AG09319 (cell line): ENCODE data around the gene FRMD4B.

ENCODE experiments used
- DNase-seq: peaks from one replicate; pipeline ENCODE4 v3.0.0-alpha.2; 2010; ENCODE audit warnings: low read depth; ENCODE audit errors: extremely low read depth
- TF ChIP-seq, protein P1 (sequence below): IDR thresholded peaks from 2 replicates; pipeline ENCODE4 v1.5.1; 2011; ENCODE audit warnings: low read depth, mild to moderate bottlenecking, inconsistent platforms, low read length, moderate library complexity

Gene FRMD4B

DNA sequence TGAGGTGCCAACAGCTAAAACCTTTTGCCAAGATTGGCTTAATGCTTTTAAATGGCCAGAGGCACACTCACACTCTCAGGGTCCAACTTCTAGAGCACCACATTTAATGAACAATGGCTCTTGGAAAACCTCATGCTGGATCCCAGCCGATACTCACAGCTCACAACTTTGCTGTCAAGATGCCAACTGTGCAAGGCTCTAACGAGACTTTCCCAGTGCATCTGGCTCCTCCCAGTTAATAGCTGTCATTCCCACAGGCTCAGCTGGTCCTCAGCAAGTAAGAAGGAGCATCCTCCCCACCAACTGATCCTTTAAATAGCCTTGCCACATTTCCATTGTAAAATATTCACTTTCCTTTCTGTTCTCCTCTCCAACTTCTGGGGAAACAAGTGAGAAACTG is 20.3 kb upstream of the FRMD4B start:
- no peak for DNase-seq
- TF ChIP-seq, protein P1, sequence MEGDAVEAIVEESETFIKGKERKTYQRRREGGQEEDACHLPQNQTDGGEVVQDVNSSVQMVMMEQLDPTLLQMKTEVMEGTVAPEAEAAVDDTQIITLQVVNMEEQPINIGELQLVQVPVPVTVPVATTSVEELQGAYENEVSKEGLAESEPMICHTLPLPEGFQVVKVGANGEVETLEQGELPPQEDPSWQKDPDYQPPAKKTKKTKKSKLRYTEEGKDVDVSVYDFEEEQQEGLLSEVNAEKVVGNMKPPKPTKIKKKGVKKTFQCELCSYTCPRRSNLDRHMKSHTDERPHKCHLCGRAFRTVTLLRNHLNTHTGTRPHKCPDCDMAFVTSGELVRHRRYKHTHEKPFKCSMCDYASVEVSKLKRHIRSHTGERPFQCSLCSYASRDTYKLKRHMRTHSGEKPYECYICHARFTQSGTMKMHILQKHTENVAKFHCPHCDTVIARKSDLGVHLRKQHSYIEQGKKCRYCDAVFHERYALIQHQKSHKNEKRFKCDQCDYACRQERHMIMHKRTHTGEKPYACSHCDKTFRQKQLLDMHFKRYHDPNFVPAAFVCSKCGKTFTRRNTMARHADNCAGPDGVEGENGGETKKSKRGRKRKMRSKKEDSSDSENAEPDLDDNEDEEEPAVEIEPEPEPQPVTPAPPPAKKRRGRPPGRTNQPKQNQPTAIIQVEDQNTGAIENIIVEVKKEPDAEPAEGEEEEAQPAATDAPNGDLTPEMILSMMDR = no peak

DNA sequence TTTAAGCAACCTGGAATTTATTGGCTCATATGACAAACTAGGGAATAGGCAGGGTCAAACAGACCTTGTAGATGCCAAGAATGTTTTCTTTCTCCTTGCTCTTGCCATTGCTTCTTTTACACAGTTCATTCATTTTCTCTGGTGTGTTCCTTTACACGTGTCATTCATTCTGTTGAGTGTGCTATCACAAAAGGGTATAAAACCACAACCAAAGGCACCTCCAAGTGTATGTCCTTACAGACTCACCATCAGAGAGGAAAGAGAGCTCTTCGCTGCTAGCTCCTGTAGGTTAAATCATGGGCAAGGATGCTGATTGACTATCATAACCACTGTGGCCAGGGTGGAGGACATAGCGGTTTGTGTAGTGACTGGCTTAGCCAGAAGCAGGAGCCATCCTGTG is 19.2 kb upstream of the FRMD4B start:
- TF ChIP-seq, protein P1 = no peak

DNA sequence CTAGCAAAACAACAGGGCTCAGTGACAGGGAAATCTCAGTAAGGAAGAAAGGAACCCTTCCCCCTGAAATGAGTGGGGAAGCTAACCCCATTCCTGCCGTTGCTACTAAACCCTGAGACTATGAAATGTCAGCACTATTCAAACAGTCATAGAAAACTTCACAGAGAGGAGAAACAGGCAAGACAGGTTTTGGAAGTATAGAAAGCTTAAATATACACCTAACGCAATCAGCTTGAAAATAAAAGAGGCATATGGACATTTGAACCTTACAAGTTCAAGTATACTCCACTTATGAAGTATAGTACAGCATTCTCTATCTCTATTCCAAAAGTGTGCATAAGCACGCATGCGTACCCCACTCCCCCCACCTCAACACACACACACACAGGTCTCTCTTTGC is 17.6 kb upstream of the FRMD4B start:
- DNase-seq = no peak
- TF ChIP-seq, protein P1 = no peak

More for the DNA sequence above, 19.2 kb upstream of the FRMD4B start:
- no peak for DNase-seq

DNA sequence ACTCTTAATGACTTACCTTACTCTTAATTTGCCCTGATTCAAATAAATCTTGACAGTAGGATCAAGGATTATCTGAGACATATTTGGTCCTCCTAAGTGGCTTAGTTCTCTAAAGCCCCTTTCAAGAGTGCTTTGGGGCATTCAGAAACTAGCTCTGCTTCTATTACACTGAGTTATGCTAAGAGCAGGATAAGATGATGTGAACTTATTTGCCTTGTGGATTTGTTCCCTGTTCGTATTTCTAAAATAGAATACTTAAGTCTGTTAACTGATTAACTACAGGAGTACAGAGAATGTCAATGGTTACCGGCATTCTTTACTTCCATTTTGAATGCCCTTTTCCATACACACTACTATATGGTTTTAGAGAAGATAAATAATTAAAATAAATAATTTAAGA is 14.8 kb upstream of the FRMD4B start:
- DNase-seq = no peak
- TF ChIP-seq, protein P1 = no peak

DNA sequence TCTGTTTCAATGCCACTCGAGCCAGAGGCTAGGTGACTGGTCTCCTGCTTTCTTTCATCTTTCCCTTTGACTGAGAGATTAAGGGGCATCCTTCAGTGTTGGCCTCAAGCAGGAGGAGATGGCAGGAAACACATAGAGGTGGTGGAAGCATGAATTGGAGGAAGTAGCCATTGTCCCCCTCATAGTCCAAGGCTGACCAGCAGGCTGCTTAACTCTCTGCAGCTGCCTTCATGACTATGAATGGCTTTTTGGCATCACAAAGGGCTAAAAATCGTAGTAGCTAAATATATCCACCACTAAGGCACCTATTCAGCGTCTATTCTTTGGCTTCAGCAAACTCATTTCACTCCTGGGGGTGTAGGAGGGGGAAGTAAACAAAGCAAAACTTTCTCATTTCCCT is 7.0 kb upstream of the FRMD4B start:
- TF ChIP-seq, protein P1 = no peak
- DNase-seq = no peak

DNA sequence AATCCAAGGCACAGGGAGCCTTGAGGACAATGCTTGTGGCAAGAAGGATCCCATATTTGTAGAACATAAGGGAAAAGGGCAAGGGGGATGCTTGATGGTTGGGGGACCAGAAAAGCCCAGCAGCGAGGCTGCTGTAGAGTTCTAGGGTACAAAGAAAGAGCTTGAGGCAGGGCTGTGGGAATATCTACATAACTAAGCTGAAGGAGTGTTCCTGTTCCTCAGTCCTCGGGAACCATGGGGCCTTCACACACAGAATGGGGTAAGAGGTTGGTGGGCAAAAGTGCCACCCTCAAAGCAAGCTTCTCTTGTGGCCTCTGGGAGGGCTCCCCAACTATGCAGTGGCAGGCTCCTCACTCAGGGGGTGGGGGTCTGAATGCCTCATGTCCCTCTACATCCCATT is 6.5 kb upstream of the FRMD4B start:
- no peak for DNase-seq
- TF ChIP-seq, protein P1 = no peak

DNA sequence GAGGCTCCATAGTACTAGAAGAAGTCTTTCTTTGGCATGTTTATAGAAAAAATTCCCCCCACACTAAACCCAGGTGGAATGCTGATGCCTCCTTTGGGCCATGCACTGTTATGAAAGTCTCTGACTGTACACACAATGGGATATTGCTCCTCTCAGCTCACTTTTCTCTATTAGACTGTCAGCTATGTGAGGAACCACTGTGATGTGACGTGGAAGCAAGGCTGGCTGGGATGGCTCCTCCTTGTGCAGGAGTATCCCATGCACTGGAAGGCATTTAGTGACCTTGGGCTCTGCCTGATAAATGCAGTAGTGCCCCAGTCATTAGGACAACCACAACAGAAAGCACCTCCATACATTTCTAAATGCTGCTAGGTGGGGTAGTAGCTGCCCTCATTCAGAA is 5.7 kb upstream of the FRMD4B start:
- DNase-seq = no peak
- TF ChIP-seq, protein P1 = no peak
